Fibroblast of lung (primary cell): ENCODE results near the gene KLHL13.

Experiments used
- EZH2 ChIP-seq: IDR thresholded peaks from 2 replicates; pipeline ENCODE4 v1.5.1; 2012; ENCODE audit warnings: low read length, control low read depth, mild to moderate bottlenecking; ENCODE audit errors: missing control alignments
- TF ChIP-seq, protein P1 (sequence below), 2 donors: IDR thresholded peaks in 1 of 2; conservative IDR thresholded peaks in 1 of 2; 1 replicate in 1 of 2; 2 replicates in 1 of 2; pipeline ENCODE4 v1.5.1; 2011 to 2012; ENCODE audit warnings: low read length in 2 of 2, control low read depth in 1 of 2, inconsistent platforms in 1 of 2, low read depth in 1 of 2, mild to moderate bottlenecking in 1 of 2

- TF ChIP-seq, protein P1, sequence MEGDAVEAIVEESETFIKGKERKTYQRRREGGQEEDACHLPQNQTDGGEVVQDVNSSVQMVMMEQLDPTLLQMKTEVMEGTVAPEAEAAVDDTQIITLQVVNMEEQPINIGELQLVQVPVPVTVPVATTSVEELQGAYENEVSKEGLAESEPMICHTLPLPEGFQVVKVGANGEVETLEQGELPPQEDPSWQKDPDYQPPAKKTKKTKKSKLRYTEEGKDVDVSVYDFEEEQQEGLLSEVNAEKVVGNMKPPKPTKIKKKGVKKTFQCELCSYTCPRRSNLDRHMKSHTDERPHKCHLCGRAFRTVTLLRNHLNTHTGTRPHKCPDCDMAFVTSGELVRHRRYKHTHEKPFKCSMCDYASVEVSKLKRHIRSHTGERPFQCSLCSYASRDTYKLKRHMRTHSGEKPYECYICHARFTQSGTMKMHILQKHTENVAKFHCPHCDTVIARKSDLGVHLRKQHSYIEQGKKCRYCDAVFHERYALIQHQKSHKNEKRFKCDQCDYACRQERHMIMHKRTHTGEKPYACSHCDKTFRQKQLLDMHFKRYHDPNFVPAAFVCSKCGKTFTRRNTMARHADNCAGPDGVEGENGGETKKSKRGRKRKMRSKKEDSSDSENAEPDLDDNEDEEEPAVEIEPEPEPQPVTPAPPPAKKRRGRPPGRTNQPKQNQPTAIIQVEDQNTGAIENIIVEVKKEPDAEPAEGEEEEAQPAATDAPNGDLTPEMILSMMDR (conservative IDR thresholded peaks at IDR 0.05 in 1 of 2, IDR thresholded peaks at IDR 0.05 in 1 of 2; ENCODE audit: low read depth in 1 of 2, low read length in 2 of 2), result no peak
- TF ChIP-seq EZH2, result no peak
Measured at GRCh38 chrX:117854806-117855205, 261.8 kb downstream of the KLHL13 start.
